H9 (cell line): Measurements from ENCODE around the gene FAM89B. TPM values are rescaled to one million over a fixed set of nuclear protein-coding genes. Genes with fewer than 3 reads are reported as not detected.

Experiments used
- DNase-seq: peaks from one replicate; pipeline ENCODE4 v3.0.0-alpha.2; 2017
- H2AFZ ChIP-seq: one replicate; pipeline ENCODE4 v1.6.1; 2013; ENCODE audit warnings: mild to moderate bottlenecking, low read length, control low read depth, moderate library complexity
- H2AK5ac ChIP-seq: 2 replicates; pipeline ENCODE4 v1.6.1; 2013; ENCODE audit warnings: low read length, control low read depth, mixed read lengths; ENCODE audit not compliant: insufficient read length
- H2BK120ac ChIP-seq: one replicate; pipeline ENCODE4 v1.6.1; 2013; ENCODE audit warnings: low read depth, mild to moderate bottlenecking, low read length, control low read depth, inconsistent platforms; ENCODE audit not compliant: poor library complexity, severe bottlenecking
- H2BK12ac ChIP-seq: 2 replicates; pipeline ENCODE4 v1.6.1; 2013; ENCODE audit warnings: low read length, control low read depth, mixed read lengths, low read depth; ENCODE audit not compliant: insufficient read length
- H2BK15ac ChIP-seq: 2 replicates; pipeline ENCODE4 v1.6.1; 2013; ENCODE audit warnings: low read depth, low read length, control low read depth
- H2BK20ac ChIP-seq: one replicate; pipeline ENCODE4 v1.6.1; 2013; ENCODE audit warnings: low read depth, mild to moderate bottlenecking, low read length, control low read depth, inconsistent platforms; ENCODE audit not compliant: poor library complexity, severe bottlenecking
- H2BK5ac ChIP-seq: 2 replicates; pipeline ENCODE4 v1.6.1; 2013; ENCODE audit warnings: low read length, control low read depth, mixed read lengths; ENCODE audit not compliant: insufficient read length
- H3K14ac ChIP-seq: 2 replicates; pipeline ENCODE4 v1.6.1; 2013; ENCODE audit warnings: low read length, control low read depth; ENCODE audit not compliant: insufficient read depth
- H3K18ac ChIP-seq: 2 replicates; pipeline ENCODE4 v1.6.1; 2013; ENCODE audit warnings: low read depth, mild to moderate bottlenecking, mixed read lengths, low read length, control low read depth; ENCODE audit not compliant: insufficient read length
- H3K23ac ChIP-seq: 2 replicates; pipeline ENCODE4 v1.6.1; 2013; ENCODE audit warnings: low read length, control low read depth, mixed read lengths, low read depth; ENCODE audit not compliant: insufficient read length
- H3K23me2 ChIP-seq: 2 replicates; pipeline ENCODE4 v1.6.1; 2013; ENCODE audit warnings: low read depth, mild to moderate bottlenecking, mixed read lengths, low read length, control low read depth; ENCODE audit not compliant: insufficient read length, poor library complexity, severe bottlenecking
- H3K27ac ChIP-seq: 2 replicates; pipeline ENCODE4 v1.5.1; 2013; ENCODE audit warnings: low read length, control low read depth, mixed read lengths, low read depth; ENCODE audit not compliant: insufficient read length
- H3K27me3 ChIP-seq: 2 replicates; pipeline ENCODE4 v1.6.1; 2013; ENCODE audit warnings: low read length, control low read depth, inconsistent platforms; ENCODE audit not compliant: insufficient read depth
- H3K4ac ChIP-seq: 2 replicates; pipeline ENCODE4 v1.6.1; 2013; ENCODE audit warnings: low read depth, mild to moderate bottlenecking, control low read depth, inconsistent platforms, low read length, moderate library complexity
- H3K4me1 ChIP-seq: 2 replicates; pipeline ENCODE4 v1.6.1; 2013; ENCODE audit warnings: low read length, control low read depth, inconsistent platforms; ENCODE audit not compliant: insufficient read depth
- H3K4me2 ChIP-seq: 2 replicates; pipeline ENCODE4 v1.6.1; 2013; ENCODE audit warnings: low read length, control low read depth, mixed read lengths; ENCODE audit not compliant: insufficient read length, insufficient read depth
- H3K56ac ChIP-seq: 2 replicates; pipeline ENCODE4 v1.6.1; 2013; ENCODE audit warnings: low read depth, mild to moderate bottlenecking, mixed read lengths, low read length, control low read depth; ENCODE audit not compliant: insufficient read length
- H3K79me1 ChIP-seq: 2 replicates; pipeline ENCODE4 v1.6.1; 2013; ENCODE audit warnings: low read depth, mild to moderate bottlenecking, moderate library complexity, low read length, control low read depth, inconsistent platforms; ENCODE audit not compliant: insufficient read depth, poor library complexity, severe bottlenecking
- H3K79me2 ChIP-seq: 2 replicates; pipeline ENCODE4 v1.6.1; 2013; ENCODE audit warnings: low read length, control low read depth, inconsistent platforms; ENCODE audit not compliant: insufficient read depth
- H3K9ac ChIP-seq: 2 replicates; pipeline ENCODE4 v1.6.1; 2013; ENCODE audit warnings: low read length, control low read depth, mixed read lengths; ENCODE audit not compliant: insufficient read length; ENCODE audit errors: extremely low read depth
- H3K9me3 ChIP-seq: one replicate; pipeline ENCODE4 v1.6.1; 2013; ENCODE audit warnings: low read depth, low read length, inconsistent platforms; ENCODE audit not compliant: control insufficient read depth
- H3T11ph ChIP-seq: one replicate; pipeline ENCODE4 v1.6.1; 2013; ENCODE audit warnings: mild to moderate bottlenecking, low read length, control low read depth, inconsistent platforms
- H4K20me1 ChIP-seq: one replicate; pipeline ENCODE4 v1.6.1; 2013; ENCODE audit not compliant: control insufficient read depth, insufficient read length, insufficient read depth
- H4K5ac ChIP-seq: 2 replicates; pipeline ENCODE4 v1.6.1; 2013; ENCODE audit warnings: low read depth, mild to moderate bottlenecking, mixed read lengths, low read length, control low read depth; ENCODE audit not compliant: insufficient read length
- H4K8ac ChIP-seq: replicated peaks from 2 replicates; pipeline ENCODE4 v1.6.1; 2013; ENCODE audit warnings: low read length, control low read depth, mixed read lengths, low read depth; ENCODE audit not compliant: insufficient read length
- H4K91ac ChIP-seq: 2 replicates; pipeline ENCODE4 v1.6.1; 2013; ENCODE audit warnings: low read depth, mild to moderate bottlenecking, moderate library complexity, mixed read lengths, low read length, control low read depth; ENCODE audit not compliant: insufficient read length
- H3K27ac Mint-ChIP-seq, 3 experiments: 2 replicates in 2 of 3; 3 replicates in 1 of 3; pipeline ENCODE4 v1.8.0; 2020 to 2021; ENCODE audit warnings: mixed read lengths in 3 of 3, mild to moderate bottlenecking in 1 of 3, moderate library complexity in 1 of 3
- H3K27me3 Mint-ChIP-seq: 2 replicates; pipeline ENCODE4 v1.8.0; 2021; ENCODE audit warnings: low read depth, mild to moderate bottlenecking, moderate library complexity, mixed read lengths
- H3K36me3 Mint-ChIP-seq, 3 experiments: 2 replicates in 2 of 3; 3 replicates in 1 of 3; pipeline ENCODE4 v1.8.0; 2020 to 2021; ENCODE audit warnings: low read depth in 3 of 3, mixed read lengths in 3 of 3; ENCODE audit not compliant: insufficient read depth in 1 of 3
- H3K4me1 Mint-ChIP-seq, 2 experiments: 2 replicates each; pipeline ENCODE4 v1.8.0; 2020; ENCODE audit warnings: mixed read lengths in 2 of 2
- H3K4me3 Mint-ChIP-seq, 2 experiments: 2 replicates in 1 of 2; 3 replicates in 1 of 2; pipeline ENCODE4 v1.8.0; 2020 to 2021; ENCODE audit warnings: mild to moderate bottlenecking in 2 of 2, mixed read lengths in 2 of 2, moderate library complexity in 1 of 2
- H3K9me3 Mint-ChIP-seq, 2 experiments: 2 replicates in 1 of 2; 3 replicates in 1 of 2; pipeline ENCODE4 v1.8.0; 2020; ENCODE audit warnings: mild to moderate bottlenecking in 2 of 2, mixed read lengths in 2 of 2, moderate library complexity in 1 of 2
- WGBS: extraction: QIAGEN DNeasy Blood & Tissue Kit; methylation state at CpG from one replicate; pipeline ENCODE4 v1.1.7; 2013; ENCODE audit warnings: missing lambda C conversion rate, low lambda C conversion rate, mixed read lengths; ENCODE audit not compliant: insufficient read length; ENCODE audit errors: extremely low coverage; 5-methylcytosine and 5-hydroxymethylcytosine counted together
- total RNA-seq: library from RNA; stranded (reverse); gene quantifications from 2 replicates; pipeline ENCODE4 v1.2.1, GENCODE V29; 2021
- TF ChIP-seq, protein P1 (sequence below): fragments of 200-600 bp; sonication (generic); conservative IDR thresholded peaks from 3 replicates; pipeline ENCODE4 v1.8.0; 2021; ENCODE audit warnings: antibody characterized with exemption, mild to moderate bottlenecking

FAM89B gene
- total RNA-seq, 1 experiment from 2014 or later, result 21.7 TPM

DNA sequence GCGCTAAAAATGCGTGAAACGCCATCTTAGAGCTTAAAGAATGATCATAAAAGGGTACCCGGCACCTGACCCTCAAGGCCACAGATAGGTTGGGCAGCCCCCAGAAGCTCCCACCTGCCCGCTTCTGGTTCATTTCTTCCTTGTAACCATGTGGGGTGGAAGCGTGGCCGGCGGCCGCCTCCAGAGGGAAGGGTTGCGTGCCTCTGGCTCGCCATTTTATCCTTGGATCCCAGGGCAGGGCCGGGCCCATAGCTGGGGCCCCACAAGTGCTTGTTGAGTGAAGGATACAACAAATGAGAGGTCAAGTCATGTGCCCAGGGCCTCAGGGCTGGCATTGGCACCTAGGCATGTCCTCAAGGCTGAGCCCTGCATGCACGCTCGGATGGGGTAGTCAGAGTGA is 49.1 kb downstream of the FAM89B start:
- Histone ChIP-seq H3K4ac (no peak overlapping the region), H3K56ac (no peak overlapping the region), H3T11ph (no peak overlapping the region), H2BK20ac (no peak overlapping the region), H3K9me3 (no peaks in the 10 kb centered on the region), H4K91ac (no peak overlapping the region), H4K8ac (no peak overlapping the region), H3K18ac (no peak overlapping the region), H3K27me3 (no peaks in the 10 kb centered on the region), H3K4me1 (no peaks in the 10 kb centered on the region; the same call in none of the 2 replicates), H3K27ac (no peak overlapping the region), H4K20me1 (no peaks in the 10 kb centered on the region), H2BK5ac (no peak overlapping the region), H2BK12ac (no peak overlapping the region), H3K23ac (no peak overlapping the region), H3K79me1 (no peaks in the 10 kb centered on the region), H2BK15ac (no peak overlapping the region), H2AFZ (no peak overlapping the region), H2AK5ac (no peak overlapping the region), H3K14ac (no peak overlapping the region), H4K5ac (no peak overlapping the region), H3K79me2 (peaks cover 4% of the 10 kb centered on the region; the same call in 1 of the 2 replicates), H3K4me2 (no peak overlapping the region), H3K23me2 (peaks cover 2% of the 10 kb centered on the region), H3K9ac (no peak overlapping the region), H2BK120ac (no peak overlapping the region)
- Mint-ChIP-seq H3K27me3 (no peaks in the 10 kb centered on the region), H3K9me3 (no peaks in the 10 kb centered on the region), H3K4me3 (no peak overlapping the region), H3K4me1 (peaks cover 5% of the 10 kb centered on the region in 2 experiments), H3K36me3 (peaks cover 22 to 71% (median 70%) of the 10 kb centered on the region in 3 experiments; a peak in 6 of 7 replicates), H3K27ac (peak overlapping the region in 1 of 3 experiments; percentile 39; a peak in 1 of 7 replicates)
- no CpG with 5 or more reads among the region's 14 CpGs for WGBS
- TF ChIP-seq, protein P1, sequence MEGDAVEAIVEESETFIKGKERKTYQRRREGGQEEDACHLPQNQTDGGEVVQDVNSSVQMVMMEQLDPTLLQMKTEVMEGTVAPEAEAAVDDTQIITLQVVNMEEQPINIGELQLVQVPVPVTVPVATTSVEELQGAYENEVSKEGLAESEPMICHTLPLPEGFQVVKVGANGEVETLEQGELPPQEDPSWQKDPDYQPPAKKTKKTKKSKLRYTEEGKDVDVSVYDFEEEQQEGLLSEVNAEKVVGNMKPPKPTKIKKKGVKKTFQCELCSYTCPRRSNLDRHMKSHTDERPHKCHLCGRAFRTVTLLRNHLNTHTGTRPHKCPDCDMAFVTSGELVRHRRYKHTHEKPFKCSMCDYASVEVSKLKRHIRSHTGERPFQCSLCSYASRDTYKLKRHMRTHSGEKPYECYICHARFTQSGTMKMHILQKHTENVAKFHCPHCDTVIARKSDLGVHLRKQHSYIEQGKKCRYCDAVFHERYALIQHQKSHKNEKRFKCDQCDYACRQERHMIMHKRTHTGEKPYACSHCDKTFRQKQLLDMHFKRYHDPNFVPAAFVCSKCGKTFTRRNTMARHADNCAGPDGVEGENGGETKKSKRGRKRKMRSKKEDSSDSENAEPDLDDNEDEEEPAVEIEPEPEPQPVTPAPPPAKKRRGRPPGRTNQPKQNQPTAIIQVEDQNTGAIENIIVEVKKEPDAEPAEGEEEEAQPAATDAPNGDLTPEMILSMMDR, result no peak
- DNase-seq, result no peak
